A549 treated with AZD2906 at 1 μM for 4 hours (cell line): Measurements from ENCODE around the gene EPHA7. TPM values are rescaled to one million over a fixed set of nuclear protein-coding genes. Genes with fewer than 3 reads are reported as not detected.

ENCODE experiments used
- total RNA-seq: library from RNA; stranded (reverse); fragments of 200-300 nt; extraction: Qiagen RNA extraction; gene quantifications from 5 replicates; pipeline ENCODE4 v1.2.3, GENCODE V29; 2022

EPHA7 gene
- 0.03 to 0.13 TPM (median 0.06 TPM) in 5 replicates for total RNA-seq

DNA sequence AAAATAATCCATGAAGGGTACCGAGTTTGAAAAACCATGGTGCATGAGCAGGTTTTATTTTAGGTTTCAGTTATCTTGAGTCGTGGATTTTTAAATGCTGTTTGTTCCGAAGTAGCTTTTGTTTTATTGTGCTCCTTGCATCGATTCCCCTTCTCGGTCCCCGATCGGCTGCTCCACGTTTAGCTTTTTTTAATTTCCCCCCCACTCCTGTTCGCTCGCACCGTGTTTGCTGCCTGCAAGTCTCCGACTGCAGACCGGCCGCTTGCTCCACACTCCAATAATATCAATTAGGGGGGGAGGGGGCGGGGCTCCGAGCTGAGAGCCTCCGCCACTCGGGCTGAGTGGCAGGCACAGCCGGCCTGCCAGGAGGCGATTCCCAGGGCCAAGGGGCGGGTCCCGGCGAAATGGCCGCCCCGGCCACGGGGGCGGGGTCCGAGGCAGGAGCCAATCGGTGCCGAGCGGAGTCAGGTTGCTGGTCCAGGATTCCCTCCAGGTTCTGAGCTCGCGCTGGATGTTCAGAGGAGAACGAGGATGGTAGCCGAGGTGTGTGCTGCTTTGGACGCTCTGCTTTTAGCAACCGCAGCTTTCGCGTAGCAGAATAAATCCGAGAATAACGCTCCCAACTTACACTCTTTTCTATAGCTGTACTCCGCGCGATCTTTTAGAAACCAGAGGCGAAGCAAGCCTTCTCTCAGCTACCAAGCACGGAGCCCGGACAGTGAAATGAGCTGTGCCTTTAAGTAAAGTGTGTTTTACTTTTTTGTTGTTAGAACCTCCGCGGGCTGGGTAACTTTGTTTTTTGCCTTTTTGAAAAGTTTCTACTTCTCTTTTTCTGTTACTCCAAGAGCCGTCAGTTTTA, at the start of gene EPHA7:
TSS of gene EPHA7 (minus strand) at position 256 of the 859 bp plus-strand sequence. CDS start at position 38, 218 bp downstream.

